HepG2 (cell line): ENCODE data around the gene DLG5. TPM values are rescaled to one million over a fixed set of nuclear protein-coding genes. Genes with fewer than 3 reads are reported as not detected.

Experiments used
- GATAD2A ChIP-seq: IDR thresholded peaks from 2 replicates; pipeline ENCODE4 v1.6.1; 2016
- KAT7 ChIP-seq: IDR thresholded peaks from 2 replicates; pipeline ENCODE4 v1.6.1; 2018; ENCODE audit warnings: borderline replicate concordance, missing compliant biosample characterization
- MAFF ChIP-seq: IDR thresholded peaks from 2 replicates; pipeline ENCODE4 v1.6.1; 2011; ENCODE audit warnings: low read depth, low read length, improper control_type of control experiment
- MTA1 ChIP-seq: sonication (generic); formaldehyde crosslinking; IDR thresholded peaks from 2 replicates; pipeline ENCODE4 v1.4.0; 2020; ENCODE audit warnings: missing genetic modification reagents, mild to moderate bottlenecking, borderline replicate concordance
- MZF1 ChIP-seq: sonication (generic); formaldehyde crosslinking; IDR thresholded peaks from 2 replicates; pipeline ENCODE4 v1.8.1; 2023; ENCODE audit warnings: mild to moderate bottlenecking, missing genetic modification reagents, borderline replicate concordance
- NFATC3 ChIP-seq: sonication (generic); formaldehyde crosslinking; IDR thresholded peaks from 2 replicates; pipeline ENCODE4 v1.5.1; 2020; ENCODE audit warnings: mild to moderate bottlenecking, missing genetic modification reagents
- PHF21A ChIP-seq: sonication (generic); formaldehyde crosslinking; IDR thresholded peaks from 2 replicates; pipeline ENCODE4 v1.5.0; 2020; ENCODE audit warnings: mild to moderate bottlenecking, missing genetic modification reagents
- SOX6 ChIP-seq, 2 experiments: fragments of 450-650 bp in 1 of 2; sonication (generic) in 1 of 2; formaldehyde crosslinking in 1 of 2; IDR thresholded peaks; 2 replicates each; pipeline versions ENCODE4 v1.4.0 to v1.6.1; 2017 to 2020; ENCODE audit warnings: antibody characterized with exemption in 1 of 2, mild to moderate bottlenecking in 1 of 2, missing genetic modification reagents in 1 of 2
- XRCC5 ChIP-seq: fragments of 200-400 bp; formaldehyde crosslinking; optimal IDR thresholded peaks from 2 replicates; pipeline ENCODE3; 2017; ENCODE audit warnings: mild to moderate bottlenecking, low read length
- ZBTB7B ChIP-seq: sonication (generic); formaldehyde crosslinking; IDR thresholded peaks from 2 replicates; pipeline ENCODE4 v1.4.0; 2020; ENCODE audit warnings: missing genetic modification reagents
- ZNF207 ChIP-seq: fragments of 450-650 bp; IDR thresholded peaks from 2 replicates; pipeline ENCODE4 v1.6.1; 2016; ENCODE audit warnings: antibody characterized with exemption, borderline replicate concordance
- ZNF256 ChIP-seq: sonication (generic); formaldehyde crosslinking; conservative IDR thresholded peaks from 2 replicates; pipeline ENCODE4 v1.4.0; 2020; ENCODE audit warnings: missing genetic modification reagents
- ZNF44 ChIP-seq: sonication (generic); formaldehyde crosslinking; IDR thresholded peaks from 2 replicates; pipeline ENCODE4 v1.5.1; 2020; ENCODE audit warnings: mild to moderate bottlenecking, missing genetic modification reagents
- polyA plus RNA-seq, 8 experiments: library from polyadenylated mRNA; depleted of rRNA in 3 of 8; stranded (reverse) in 7 of 8; unstranded in 1 of 8; fragments of >200 nt; fragmentation: Illumina TruSeq in 4 of 8; extraction: Trizol in 4 of 8; gene quantifications; 2 replicates each; pipeline versions ENCODE4 v1.2.1 to v1.2.3, GENCODE V29; 2011 to 2016; ENCODE audit warnings: low read depth in 4 of 8, missing spikeins in 1 of 8, mixed read lengths in 1 of 8; ENCODE audit not compliant: insufficient read depth in 1 of 8
- total RNA-seq, 5 experiments: library from RNA; depleted of rRNA; stranded (reverse); fragments of >200 nt; fragmentation: Illumina TruSeq; extraction: Trizol; gene quantifications; 2 replicates each; pipeline ENCODE4 v1.2.3, GENCODE V29; 2016; ENCODE audit warnings: low read depth in 1 of 5
- TF ChIP-seq, protein P1 (sequence below): sonication (generic); formaldehyde crosslinking; IDR thresholded peaks from 2 replicates; pipeline ENCODE4 v1.4.0; 2020; ENCODE audit warnings: missing genetic modification reagents
- TF ChIP-seq, protein P2 (sequence below): sonication (generic); formaldehyde crosslinking; IDR thresholded peaks from 2 replicates; pipeline ENCODE4 v1.5.0; 2020; ENCODE audit warnings: missing genetic modification reagents
- TF ChIP-seq, protein P3 (sequence below): sonication (generic); formaldehyde crosslinking; IDR thresholded peaks from 2 replicates; pipeline ENCODE4 v1.9.0; 2022; ENCODE audit warnings: missing genetic modification reagents, mild to moderate bottlenecking, borderline replicate concordance
- TF ChIP-seq, protein P4 (sequence below): IDR thresholded peaks from 2 replicates; pipeline ENCODE4 v1.6.1; 2012; ENCODE audit warnings: inconsistent platforms
- TF ChIP-seq, protein P5 (sequence below): sonication (generic); formaldehyde crosslinking; IDR thresholded peaks from 2 replicates; pipeline ENCODE4 v1.4.0; 2020; ENCODE audit warnings: missing genetic modification reagents, mild to moderate bottlenecking, borderline replicate concordance
- TF ChIP-seq, protein P6 (sequence below): sonication (generic); formaldehyde crosslinking; IDR thresholded peaks from 2 replicates; pipeline ENCODE4 v1.4.0; 2020; ENCODE audit warnings: missing genetic modification reagents
- TF ChIP-seq, protein P7 (sequence below): sonication (generic); formaldehyde crosslinking; conservative IDR thresholded peaks from 2 replicates; pipeline ENCODE4 v1.8.0; 2022; ENCODE audit warnings: mild to moderate bottlenecking, moderate library complexity, missing genetic modification reagents

Gene DLG5
- total and polyA plus RNA-seq, 2 of the 13 experiments (the other 11 are each of a cell fraction or from before 2014, with no cell fraction given), result 15.5 to 18.2 TPM

DNA sequence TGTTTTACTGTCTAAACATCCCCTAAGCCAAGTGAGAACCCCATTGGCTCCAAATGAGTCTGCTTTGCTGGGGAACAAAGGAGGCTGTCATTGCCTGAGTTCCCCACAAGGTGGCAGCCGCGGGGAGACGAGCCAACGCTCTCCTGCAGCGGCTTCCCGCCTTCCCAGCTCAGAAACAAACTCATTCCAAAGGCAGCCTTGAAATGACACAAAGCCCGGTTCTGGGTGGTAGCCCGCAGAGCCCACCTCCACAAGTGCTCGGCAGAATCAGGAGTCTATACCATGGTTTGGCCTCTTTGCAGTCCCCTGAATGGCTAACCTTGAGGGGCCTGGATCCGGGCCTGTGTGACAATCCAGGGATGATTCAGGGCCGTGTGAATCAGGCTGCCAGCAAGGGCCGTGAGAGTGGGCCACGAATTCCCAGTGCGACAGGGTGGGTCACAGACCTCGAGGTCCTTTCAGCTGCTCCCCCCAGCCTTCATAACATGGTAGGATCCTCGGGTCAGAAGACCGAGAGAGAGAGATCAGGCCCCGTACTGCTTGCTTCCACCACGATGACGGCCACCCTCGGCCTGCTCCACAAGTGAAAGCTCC, 79.7 kb downstream of the DLG5 start (continued):
- TF ChIP-seq, protein P1, sequence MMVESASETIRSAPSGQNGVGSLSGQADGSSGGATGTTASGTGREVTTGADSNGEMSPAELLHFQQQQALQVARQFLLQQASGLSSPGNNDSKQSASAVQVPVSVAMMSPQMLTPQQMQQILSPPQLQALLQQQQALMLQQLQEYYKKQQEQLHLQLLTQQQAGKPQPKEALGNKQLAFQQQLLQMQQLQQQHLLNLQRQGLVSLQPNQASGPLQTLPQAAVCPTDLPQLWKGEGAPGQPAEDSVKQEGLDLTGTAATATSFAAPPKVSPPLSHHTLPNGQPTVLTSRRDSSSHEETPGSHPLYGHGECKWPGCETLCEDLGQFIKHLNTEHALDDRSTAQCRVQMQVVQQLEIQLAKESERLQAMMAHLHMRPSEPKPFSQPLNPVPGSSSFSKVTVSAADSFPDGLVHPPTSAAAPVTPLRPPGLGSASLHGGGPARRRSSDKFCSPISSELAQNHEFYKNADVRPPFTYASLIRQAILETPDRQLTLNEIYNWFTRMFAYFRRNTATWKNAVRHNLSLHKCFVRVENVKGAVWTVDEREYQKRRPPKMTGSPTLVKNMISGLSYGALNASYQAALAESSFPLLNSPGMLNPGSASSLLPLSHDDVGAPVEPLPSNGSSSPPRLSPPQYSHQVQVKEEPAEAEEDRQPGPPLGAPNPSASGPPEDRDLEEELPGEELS (CRISPR knock-in tag), result no peak
- peak; percentile 43; the same call in 1 of the 2 replicates for TF ChIP-seq MTA1
- no peak for TF ChIP-seq ZNF207
- 0 out of 2 replicates have a peak, but pooled peaks have one; percentile 33 for TF ChIP-seq KAT7 (CRISPR knock-in tag)
- TF ChIP-seq MZF1 (CRISPR knock-in tag), result no peak
- TF ChIP-seq PHF21A (CRISPR knock-in tag), result peak; percentile 53; the same call in 1 of the 2 replicates
- TF ChIP-seq, protein P2, sequence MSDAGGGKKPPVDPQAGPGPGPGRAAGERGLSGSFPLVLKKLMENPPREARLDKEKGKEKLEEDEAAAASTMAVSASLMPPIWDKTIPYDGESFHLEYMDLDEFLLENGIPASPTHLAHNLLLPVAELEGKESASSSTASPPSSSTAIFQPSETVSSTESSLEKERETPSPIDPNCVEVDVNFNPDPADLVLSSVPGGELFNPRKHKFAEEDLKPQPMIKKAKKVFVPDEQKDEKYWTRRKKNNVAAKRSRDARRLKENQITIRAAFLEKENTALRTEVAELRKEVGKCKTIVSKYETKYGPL (CRISPR knock-in tag), result no peak
- TF ChIP-seq, protein P3, sequence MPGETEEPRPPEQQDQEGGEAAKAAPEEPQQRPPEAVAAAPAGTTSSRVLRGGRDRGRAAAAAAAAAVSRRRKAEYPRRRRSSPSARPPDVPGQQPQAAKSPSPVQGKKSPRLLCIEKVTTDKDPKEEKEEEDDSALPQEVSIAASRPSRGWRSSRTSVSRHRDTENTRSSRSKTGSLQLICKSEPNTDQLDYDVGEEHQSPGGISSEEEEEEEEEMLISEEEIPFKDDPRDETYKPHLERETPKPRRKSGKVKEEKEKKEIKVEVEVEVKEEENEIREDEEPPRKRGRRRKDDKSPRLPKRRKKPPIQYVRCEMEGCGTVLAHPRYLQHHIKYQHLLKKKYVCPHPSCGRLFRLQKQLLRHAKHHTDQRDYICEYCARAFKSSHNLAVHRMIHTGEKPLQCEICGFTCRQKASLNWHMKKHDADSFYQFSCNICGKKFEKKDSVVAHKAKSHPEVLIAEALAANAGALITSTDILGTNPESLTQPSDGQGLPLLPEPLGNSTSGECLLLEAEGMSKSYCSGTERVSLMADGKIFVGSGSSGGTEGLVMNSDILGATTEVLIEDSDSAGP, result peak; percentile 25; the same call in 1 of the 2 replicates
- TF ChIP-seq, protein P4, sequence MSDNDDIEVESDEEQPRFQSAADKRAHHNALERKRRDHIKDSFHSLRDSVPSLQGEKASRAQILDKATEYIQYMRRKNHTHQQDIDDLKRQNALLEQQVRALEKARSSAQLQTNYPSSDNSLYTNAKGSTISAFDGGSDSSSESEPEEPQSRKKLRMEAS, result peak; percentile 62; the same call in 1 of the 2 replicates
- TF ChIP-seq ZBTB7B, result no peak; the same call in 1 of the 2 replicates
- peak; percentile 67 for TF ChIP-seq GATAD2A (CRISPR knock-in tag)
- peak; percentile 54 for TF ChIP-seq XRCC5
- TF ChIP-seq, protein P5, sequence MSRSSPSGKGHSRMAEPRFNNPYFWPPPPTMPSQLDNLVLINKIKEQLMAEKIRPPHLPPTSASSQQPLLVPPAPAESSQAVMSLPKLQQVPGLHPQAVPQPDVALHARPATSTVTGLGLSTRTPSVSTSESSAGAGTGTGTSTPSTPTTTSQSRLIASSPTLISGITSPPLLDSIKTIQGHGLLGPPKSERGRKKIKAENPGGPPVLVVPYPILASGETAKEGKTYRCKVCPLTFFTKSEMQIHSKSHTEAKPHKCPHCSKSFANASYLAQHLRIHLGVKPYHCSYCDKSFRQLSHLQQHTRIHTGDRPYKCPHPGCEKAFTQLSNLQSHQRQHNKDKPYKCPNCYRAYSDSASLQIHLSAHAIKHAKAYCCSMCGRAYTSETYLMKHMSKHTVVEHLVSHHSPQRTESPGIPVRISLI, result no peak
- TF ChIP-seq, protein P6, sequence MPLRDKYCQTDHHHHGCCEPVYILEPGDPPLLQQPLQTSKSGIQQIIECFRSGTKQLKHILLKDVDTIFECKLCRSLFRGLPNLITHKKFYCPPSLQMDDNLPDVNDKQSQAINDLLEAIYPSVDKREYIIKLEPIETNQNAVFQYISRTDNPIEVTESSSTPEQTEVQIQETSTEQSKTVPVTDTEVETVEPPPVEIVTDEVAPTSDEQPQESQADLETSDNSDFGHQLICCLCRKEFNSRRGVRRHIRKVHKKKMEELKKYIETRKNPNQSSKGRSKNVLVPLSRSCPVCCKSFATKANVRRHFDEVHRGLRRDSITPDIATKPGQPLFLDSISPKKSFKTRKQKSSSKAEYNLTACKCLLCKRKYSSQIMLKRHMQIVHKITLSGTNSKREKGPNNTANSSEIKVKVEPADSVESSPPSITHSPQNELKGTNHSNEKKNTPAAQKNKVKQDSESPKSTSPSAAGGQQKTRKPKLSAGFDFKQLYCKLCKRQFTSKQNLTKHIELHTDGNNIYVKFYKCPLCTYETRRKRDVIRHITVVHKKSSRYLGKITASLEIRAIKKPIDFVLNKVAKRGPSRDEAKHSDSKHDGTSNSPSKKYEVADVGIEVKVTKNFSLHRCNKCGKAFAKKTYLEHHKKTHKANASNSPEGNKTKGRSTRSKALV, result no peak
- TF ChIP-seq SOX6 (IDR thresholded peaks at IDR 0.05), result no peak
- TF ChIP-seq SOX6 (CRISPR knock-in tag; IDR thresholded peaks at IDR 0.05), result peak; percentile 40; the same call in 1 of the 2 replicates
- TF ChIP-seq NFATC3, result no peak
- TF ChIP-seq ZNF256 (CRISPR knock-in tag), result no peak
- TF ChIP-seq, protein P7, sequence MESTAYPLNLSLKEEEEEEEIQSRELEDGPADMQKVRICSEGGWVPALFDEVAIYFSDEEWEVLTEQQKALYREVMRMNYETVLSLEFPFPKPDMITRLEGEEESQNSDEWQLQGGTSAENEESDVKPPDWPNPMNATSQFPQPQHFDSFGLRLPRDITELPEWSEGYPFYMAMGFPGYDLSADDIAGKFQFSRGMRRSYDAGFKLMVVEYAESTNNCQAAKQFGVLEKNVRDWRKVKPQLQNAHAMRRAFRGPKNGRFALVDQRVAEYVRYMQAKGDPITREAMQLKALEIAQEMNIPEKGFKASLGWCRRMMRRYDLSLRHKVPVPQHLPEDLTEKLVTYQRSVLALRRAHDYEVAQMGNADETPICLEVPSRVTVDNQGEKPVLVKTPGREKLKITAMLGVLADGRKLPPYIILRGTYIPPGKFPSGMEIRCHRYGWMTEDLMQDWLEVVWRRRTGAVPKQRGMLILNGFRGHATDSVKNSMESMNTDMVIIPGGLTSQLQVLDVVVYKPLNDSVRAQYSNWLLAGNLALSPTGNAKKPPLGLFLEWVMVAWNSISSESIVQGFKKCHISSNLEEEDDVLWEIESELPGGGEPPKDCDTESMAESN (CRISPR knock-in tag), result no peak
- TF ChIP-seq ZNF44, result no peak
- TF ChIP-seq MAFF, result no peak
